GM21737 (cell line): ENCODE measurements around the gene RUBCN.
"Not testable (repeated sequence)": the region's sequence is repeated elsewhere in the genome, so short reads cannot be mapped to it uniquely, and the experiment has no call there.

Experiments
- ATAC-seq: cut with Tn5 transposase; IDR thresholded peaks from one replicate; pipeline ENCODE4 v1.9.1; 2021; ENCODE audit warnings: mild to moderate bottlenecking, moderate library complexity; ENCODE audit not compliant: unreplicated experiment

Gene RUBCN

DNA sequence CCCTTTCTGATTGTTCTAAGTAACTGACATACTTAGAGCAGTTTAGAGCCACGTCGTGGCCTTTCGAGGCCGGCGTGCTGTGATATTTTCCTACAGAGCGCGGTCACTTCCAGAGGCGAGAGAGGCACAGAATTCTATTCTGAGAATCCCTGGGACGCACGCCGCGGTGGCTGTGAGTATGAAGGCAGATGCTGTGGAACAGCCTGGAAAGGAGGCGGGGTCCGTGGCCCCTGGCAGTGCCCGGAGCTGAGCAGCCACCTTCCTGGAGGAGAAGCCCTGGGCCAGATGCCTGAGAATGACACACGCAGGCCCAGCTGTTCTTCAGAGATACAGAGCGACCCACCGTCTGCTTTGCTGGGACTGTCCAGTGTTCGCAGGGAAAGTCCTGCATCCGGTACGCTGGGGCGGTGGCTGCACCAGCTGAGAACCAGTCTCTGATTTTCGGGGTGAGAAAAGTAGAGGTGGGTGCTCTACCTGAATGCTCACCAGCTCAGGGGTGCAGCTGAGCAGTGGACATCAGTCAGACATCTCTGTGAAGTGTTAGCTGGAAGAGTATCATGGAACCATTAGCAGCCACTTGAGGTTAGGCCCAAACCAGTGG is 75.4 kb downstream of the RUBCN start:
- not testable (repeated sequence) for ATAC-seq

DNA sequence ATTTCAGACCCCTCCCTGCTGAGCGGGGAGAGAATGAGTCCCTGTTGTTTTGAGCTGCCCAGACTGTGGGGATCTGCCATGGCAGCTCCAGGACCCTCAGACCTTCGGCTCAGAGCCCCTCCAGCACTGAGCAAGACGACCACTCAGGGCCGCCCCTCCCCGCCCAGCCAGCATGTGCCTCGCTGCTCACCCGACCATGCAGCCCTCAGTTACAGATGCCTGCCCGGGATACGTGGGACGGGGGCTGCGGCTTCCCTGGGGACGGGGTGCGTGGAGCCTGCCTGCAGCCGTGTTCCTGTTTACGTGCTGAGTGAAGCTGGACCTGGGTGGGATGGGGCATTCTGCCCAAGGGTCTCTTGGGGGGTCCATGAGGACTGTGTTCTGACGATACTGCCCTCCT is 77.0 kb downstream of the RUBCN start:
- not testable (repeated sequence) for ATAC-seq

- ATAC-seq, result peak; percentile 45
These were observed 77.6 kb downstream of the RUBCN start for GRCh38 chr3:197659144-197659543.

- not testable (repeated sequence) for ATAC-seq
These were observed 78.0 kb downstream of the RUBCN start for GRCh38 chr3:197658706-197659105.

- ATAC-seq, result not testable (repeated sequence)
These were observed 79.0 kb downstream of the RUBCN start for GRCh38 chr3:197657541-197658292.

- ATAC-seq, result not testable (repeated sequence)
These were observed 79.7 kb downstream of the RUBCN start for GRCh38 chr3:197656960-197657359.

DNA sequence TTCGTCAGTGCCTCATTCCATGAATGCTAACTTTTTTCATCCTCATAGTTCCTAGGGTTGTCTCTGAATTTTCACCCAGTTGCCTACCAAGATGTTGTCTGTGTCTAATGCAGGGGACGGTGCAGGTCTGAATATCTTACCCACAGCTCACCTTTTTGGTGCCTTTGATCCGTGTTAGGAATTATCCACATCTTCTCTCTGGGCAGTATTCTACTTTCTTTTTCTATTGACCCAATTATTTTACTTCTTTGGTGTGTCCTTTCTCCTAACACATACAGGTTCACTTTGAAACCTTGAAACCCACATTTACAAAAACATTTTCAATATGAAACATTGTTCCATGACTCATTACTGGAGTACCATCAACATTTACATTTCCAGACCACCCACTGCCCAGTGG is 80.6 kb downstream of the RUBCN start:
- not testable (repeated sequence) for ATAC-seq

- peak; percentile 30 for ATAC-seq
These were observed 81.7 kb downstream of the RUBCN start for GRCh38 chr3:197654998-197655330.

- ATAC-seq, result peak; percentile 94
These were observed 82.4 kb downstream of the RUBCN start for GRCh38 chr3:197654090-197654997.

DNA sequence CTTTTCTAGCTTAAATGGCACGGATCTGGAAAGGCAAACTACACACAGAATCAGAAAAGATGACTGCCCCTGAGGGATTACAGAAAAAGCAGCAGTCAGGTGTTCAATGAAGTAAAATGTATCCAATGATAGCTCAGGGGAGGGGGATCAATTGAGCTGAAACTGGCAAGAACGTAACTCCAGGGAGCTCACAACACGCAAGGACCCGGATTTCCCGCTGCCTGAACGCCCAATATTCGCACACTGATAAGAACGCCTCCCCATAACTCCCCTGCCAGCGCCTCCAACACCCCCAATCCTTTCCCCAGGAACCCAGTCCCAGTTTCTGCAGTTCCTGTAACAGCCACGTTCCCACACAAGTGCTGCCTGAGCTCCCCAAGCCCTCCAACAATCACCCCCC is 83.8 kb downstream of the RUBCN start:
- ATAC-seq, result not testable (repeated sequence)

DNA sequence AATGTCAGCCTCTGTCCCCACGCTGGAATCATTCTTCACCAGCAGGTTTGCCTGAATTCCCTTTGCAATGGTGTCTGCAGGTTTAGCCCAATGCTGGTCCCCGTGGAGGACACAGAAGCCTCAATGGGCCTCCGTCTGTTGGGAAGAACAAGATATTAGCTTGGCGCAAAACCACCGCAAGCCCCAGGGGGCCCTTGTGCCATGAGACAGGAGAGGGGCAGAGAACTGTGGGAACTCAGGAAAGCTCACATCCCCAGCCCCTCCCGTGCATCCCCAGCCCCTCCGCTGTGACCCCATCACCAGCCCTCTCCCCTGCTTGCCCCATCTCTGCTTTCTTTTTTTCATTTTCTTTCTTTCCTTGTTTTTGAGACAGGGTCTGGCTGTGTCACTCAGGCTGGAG is 89.1 kb downstream of the RUBCN start:
- ATAC-seq, result not testable (repeated sequence)

- not testable (repeated sequence) for ATAC-seq
These were observed 89.5 kb downstream of the RUBCN start for GRCh38 chr3:197647191-197647590.

DNA sequence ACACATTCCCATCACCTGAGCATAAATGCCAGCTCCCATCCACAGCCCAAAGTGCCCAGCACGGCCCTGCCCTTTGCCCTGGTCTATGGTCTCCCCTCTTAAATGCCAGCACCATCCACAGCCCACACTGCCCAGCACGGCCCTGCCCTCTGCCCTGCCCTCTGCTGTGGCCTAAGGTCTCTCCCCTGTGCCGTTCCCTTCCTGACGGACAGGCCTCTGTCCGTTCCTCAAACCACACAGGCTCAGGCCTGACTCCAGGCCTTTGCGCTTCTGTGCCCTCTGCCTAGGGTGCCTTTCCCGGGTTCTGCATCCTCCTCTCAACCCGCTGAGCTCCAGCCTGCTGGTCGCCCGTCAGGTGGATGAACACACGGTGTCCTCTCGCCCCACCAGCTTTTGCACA is 90.4 kb downstream of the RUBCN start:
- ATAC-seq, result not testable (repeated sequence)

DNA sequence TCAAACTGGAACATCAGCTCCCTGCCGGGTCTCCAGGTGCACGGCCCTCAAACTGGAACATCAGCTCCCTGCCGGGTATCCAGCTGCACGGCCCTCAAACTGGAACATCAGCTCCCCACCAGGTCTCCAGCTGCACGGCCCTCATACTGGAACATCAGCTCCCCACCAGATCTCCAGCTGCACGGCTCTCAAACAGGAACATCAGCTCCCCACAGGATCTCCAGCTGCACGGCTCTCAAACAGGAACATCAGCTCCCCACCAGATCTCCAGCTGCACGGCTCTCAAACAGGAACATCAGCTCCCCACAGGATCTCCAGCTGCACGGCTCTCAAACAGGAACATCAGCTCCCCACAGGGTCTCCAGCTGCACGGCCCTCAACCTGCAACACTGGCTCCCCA is 99.1 kb downstream of the RUBCN start:
- not testable (repeated sequence) for ATAC-seq

DNA sequence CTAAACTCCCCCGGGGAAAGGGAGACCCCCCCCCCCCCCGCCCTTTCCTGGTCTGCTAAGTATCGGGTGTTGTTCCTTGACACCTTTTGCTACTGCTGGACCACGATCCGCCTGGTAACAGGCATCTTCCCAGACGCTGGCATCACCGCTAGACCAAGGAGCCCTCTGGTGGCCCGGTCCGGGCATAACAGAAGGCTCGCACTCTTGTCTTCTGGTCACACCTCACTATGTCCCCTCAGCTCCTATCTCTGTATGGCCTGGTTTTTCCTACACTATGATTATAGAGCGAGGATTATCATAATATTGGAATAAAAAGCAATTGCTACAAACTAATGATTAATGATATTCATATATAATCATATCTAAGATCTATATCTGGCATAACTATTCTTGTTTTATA is 104.7 kb downstream of the RUBCN start:
- ATAC-seq, result not testable (repeated sequence)

DNA sequence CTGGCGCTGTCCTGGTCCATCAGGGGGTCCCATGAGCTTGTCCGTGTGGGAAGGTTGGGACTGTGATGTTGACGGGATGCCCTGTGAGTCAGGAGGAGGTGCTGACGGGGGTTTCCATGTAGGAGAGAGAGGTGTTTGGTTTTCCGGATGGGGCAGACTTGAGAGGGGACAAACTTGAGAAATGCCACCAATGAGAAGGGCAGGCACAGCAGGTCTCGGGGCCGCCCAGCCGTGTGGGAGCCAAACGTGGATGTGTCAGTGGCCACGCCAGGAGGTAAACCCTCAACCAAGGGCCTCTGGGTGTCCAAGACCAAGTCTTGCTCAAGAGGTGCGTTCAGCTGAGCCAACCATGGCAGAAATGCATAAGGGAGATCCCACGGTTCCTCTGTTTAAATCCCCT is 105.9 kb downstream of the RUBCN start:
- ATAC-seq, result not testable (repeated sequence)

GRCh38 chr3:197629286-197629685 is 107.4 kb downstream of the RUBCN start:
- ATAC-seq, result not testable (repeated sequence)

- peak; percentile 88 for ATAC-seq
These were observed 108.8 kb downstream of the RUBCN start for GRCh38 chr3:197627772-197628523.

DNA sequence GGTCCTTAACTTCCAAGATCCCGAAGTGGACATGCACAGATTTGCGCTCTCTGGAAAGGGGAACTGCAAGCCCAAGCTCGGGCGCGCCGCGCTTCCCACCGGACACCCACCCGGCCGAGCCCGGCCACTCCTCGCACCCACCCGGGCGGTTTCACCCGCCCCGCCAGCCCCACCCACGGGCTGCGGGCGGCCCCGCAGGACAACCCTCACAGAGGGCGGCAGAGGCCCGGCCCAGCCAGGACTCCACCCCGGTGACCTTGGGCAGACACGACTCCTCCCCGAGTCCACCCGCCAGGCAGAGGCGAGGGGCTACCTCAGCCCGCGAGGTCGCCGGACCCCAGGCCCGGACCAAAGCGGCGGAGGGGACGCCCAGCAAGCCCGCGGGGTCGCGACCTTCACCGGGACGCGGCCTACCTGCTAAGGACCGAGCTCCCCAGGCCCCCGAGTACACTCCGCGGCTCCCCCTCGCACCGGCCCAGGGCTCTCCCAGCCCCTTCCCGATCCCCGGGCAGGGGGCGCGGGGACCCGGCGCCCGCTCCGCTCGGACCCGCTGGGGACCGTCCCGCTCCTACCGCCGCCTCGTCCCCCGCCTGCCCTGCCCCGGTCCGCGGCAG is 109.4 kb downstream of the RUBCN start:
- peak; percentile 25 for ATAC-seq

DNA sequence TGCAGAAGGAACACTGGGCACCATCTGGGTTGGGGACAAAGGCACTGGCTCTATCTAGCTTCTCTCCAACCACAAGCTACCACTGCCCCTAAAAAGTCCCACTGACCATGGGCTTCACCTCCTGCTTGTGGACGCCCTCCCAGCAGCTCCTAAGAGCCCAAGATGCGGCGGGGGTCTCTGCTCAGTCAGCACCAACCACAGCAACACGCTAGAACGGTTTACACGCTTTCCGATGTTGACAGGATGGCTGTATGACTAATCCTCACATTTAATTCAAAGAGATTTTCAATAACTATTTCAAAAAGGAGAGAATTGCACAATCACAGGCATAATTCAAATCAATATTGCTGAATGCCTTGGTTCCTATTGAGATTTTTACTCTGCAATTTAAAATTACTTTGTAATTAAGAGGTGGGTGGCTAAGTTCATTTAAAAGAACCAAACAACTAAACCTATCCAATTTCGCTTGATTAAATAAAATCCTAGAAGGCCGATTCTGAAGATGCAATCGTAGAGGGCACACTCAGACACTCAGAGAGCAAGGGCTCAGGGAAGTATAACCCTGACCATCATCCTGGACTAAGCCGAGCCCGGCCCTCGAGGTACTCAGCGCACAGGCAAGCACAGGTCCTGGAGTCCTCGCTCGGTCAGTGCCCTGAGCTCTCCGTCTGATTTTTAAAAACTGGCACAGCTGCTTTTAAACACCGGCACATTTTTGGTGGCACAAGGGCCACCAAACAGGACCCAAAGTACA is 110.1 kb downstream of the RUBCN start:
- ATAC-seq, result peak; percentile 23
